ENCODE results near the gene RIMKLA.

RIMKLA gene

DNA sequence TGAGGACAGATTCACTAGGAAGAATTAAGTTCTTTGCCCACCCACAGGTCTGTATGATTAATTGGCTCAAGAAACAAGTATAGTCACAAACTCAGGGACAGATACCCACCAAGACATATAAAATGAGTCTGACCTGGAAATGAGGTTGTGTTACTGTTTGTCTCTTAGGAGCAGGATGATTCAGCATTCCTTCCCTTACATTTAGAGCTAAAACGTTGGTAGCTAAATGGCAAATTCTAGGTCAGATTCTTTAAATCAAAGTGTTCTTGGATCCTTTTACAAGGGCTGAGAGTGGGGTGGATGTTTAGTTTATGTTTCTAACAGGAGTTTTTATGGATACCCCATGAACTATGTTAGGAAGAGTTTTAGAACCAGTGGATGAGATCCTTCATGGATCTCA lies 4.7 kb downstream of the RIMKLA start:
- in situ Hi-C loops (cut with HindIII; ENCODE audit: low sequenced_read_pairs), result no loop called here
- TF ChIP-seq, protein P1, sequence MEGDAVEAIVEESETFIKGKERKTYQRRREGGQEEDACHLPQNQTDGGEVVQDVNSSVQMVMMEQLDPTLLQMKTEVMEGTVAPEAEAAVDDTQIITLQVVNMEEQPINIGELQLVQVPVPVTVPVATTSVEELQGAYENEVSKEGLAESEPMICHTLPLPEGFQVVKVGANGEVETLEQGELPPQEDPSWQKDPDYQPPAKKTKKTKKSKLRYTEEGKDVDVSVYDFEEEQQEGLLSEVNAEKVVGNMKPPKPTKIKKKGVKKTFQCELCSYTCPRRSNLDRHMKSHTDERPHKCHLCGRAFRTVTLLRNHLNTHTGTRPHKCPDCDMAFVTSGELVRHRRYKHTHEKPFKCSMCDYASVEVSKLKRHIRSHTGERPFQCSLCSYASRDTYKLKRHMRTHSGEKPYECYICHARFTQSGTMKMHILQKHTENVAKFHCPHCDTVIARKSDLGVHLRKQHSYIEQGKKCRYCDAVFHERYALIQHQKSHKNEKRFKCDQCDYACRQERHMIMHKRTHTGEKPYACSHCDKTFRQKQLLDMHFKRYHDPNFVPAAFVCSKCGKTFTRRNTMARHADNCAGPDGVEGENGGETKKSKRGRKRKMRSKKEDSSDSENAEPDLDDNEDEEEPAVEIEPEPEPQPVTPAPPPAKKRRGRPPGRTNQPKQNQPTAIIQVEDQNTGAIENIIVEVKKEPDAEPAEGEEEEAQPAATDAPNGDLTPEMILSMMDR (IDR thresholded peaks at IDR 0.05; ENCODE audit: low read depth, low read length, missing control alignments), result no peak
- DNase-seq (ENCODE audit: low read depth), result no peak
- no peak overlapping the region for H3K4me3 ChIP-seq (ENCODE audit: low read depth, low read length)

DNA sequence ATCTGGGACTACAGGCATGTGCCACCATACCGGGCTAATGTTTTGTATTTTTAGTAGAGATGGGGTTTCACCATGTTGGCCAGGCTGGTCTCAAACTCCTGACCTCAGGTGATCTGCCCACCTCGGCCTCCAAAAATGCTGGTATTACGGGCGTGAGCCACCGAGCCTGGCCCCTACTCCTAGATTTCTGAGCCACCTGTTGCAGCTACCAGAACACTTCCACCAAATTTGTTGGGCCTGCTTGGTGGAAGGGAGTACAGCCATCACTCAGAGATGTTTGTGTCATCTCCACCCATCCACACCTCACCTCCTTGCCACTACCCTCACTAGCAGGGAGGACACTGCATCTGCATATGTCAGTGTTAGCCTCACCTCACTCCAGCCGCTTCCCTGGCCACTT lies 5.5 kb downstream of the RIMKLA start:
- H3K4me3 ChIP-seq (ENCODE audit: low read depth, low read length), result no peak overlapping the region
- DNase-seq (ENCODE audit: low read depth), result no peak
- TF ChIP-seq, protein P1 (IDR thresholded peaks at IDR 0.05; ENCODE audit: low read depth, low read length, missing control alignments), result no peak
- in situ Hi-C loops (cut with HindIII; ENCODE audit: low sequenced_read_pairs), result no loop called here

DNA sequence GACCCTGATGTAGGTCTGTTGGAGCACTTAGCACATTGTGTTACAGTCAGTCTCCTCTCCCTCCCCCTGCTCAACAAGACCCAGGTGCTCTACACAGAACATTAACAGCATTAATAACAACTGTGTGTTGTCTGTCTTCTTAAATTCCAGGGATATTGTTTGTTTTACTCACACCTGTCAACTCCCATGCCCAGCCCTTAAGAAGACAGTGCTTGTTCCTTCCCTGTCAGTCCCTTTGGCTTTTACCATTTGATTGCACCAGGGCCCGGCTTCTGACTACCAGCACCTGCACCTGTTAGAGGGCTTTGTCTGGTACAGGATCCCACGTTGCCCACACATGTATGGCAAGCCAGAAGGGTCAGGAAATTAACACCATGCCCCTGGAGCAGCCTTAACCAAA lies 11.7 kb downstream of the RIMKLA start:
- H3K4me3 ChIP-seq (ENCODE audit: low read depth, low read length), result no peak overlapping the region
- in situ Hi-C loops (cut with HindIII; ENCODE audit: low sequenced_read_pairs), result no loop called here
- TF ChIP-seq, protein P1 (IDR thresholded peaks at IDR 0.05; ENCODE audit: low read depth, low read length, missing control alignments), result no peak
- no peak for DNase-seq (ENCODE audit: low read depth)

DNA sequence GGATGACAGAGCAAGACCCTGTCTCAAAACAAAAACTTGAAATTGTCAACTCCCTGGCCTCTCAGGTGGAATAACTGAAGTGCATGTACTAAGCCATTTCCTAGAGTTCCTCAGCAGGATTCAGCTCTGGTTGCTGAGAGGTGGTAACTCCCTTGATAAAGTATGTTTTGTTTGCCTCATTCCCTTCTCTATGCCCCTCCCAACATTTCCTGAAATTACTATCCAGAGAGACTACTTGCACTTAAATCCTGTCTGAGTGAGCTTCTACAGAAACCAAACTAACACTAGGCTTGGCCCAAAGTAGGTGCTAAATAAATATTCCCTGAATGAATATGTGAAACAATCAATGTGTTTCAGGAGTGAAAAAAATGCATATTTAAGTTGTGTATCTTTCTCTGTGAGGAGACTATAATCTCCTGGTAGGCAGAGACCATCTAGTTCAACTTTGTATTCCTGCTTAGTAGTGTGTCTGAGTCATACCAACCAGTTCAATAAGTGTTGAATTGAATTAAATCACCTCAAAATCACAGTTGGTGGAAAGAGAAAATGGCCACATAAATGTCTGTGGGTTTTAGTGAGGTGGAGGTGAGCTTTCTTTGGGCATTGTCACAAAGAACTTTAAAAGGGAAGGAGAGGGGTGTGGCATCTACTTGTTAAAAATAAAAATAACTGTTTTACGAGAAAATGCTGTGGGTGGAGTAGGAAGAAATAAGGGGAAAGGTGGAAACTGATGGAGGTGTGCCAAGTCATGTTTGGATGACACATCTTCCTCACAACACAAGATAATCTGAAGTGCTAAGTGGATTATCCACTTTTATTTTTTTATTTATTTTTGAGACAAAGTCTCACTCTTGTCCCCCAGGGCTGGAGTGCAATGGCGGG lies 12.6 kb downstream of the RIMKLA start:
- H3K4me3 ChIP-seq (ENCODE audit: low read depth, low read length), result no peak overlapping the region
- no peak for DNase-seq (ENCODE audit: low read depth)
- TF ChIP-seq, protein P1 (IDR thresholded peaks at IDR 0.05; ENCODE audit: low read depth, low read length, missing control alignments), result no peak
- in situ Hi-C loops (cut with HindIII; ENCODE audit: low sequenced_read_pairs), result no loop called here

DNA sequence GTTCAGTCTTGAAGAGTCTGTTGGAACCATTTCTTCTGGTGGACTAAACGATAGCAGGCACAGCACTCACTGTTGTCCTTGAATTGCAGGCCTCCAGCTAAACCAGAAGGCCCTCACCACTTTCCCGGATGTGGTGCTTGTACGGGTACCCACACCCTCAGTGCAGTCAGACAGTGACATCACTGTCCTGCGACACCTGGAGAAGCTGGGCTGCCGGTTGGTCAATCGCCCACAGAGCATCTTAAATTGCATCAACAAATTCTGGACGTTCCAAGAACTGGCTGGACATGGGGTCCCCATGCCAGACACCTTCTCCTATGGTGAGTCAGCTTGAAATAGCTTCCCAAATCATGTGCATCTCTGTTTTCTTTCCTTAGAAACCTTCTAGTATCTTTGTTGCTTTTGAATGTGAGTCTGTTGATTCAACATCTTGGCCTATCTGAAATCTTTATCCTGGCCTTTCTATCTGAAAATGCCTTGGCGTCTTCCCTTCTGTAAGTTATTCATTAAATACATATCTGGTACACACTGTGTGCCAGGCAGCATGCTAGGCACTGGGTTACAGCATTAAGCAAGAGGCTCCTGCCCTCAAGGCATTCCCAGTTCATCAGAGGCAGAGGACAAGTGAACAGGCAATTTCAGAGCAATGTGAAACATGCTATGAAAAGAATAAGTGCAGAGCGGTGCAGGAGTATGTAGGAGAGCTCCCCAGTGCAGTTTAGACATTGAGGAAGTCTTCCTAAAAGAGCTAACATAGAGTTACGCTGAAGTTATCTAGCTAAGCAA lies 18.9 kb downstream of the RIMKLA start:
- H3K4me3 ChIP-seq (ENCODE audit: low read depth, low read length), result no peak overlapping the region
- no peak for DNase-seq (ENCODE audit: low read depth)
- TF ChIP-seq, protein P1 (IDR thresholded peaks at IDR 0.05; ENCODE audit: low read depth, low read length, missing control alignments), result no peak
- in situ Hi-C loops (cut with HindIII; ENCODE audit: low sequenced_read_pairs), result no loop called here

DNA sequence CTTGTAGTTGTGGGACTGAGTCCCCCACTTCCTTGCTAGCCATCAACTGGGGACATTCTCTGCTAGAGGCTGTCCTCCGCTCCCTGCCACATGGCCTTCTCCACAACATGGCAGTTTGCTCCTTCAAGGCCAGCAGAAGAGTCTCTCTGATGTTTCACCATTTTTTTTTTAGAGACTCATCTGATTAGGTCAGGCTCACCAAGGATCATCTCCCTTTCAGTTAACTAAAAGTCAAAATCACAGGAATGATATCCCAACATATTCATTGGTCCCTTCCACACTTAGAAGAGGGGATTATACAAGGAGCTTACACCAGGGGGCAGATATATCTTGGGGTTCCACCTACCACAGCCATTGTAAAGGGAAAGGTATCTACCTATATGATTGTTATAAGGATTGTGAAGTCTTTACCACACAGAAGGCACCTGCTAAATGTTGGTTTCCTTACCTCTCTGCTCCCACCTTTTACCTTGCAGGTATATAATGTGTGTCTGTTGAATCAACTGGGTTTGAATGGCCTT lies 23.3 kb downstream of the RIMKLA start:
- in situ Hi-C loops (cut with HindIII; ENCODE audit: low sequenced_read_pairs), result no loop called here
- TF ChIP-seq, protein P1 (IDR thresholded peaks at IDR 0.05; ENCODE audit: low read depth, low read length, missing control alignments), result no peak
- H3K4me3 ChIP-seq (ENCODE audit: low read depth, low read length), result no peak overlapping the region
- DNase-seq (ENCODE audit: low read depth), result no peak
